Tibial artery (tissue), 4 donors: Measurements from ENCODE around the gene PAM.

Experiments
- DNase-seq, 2 donors: peaks; one replicate each; pipeline ENCODE4 v3.0.0-alpha.2; 2019
- H3K27ac ChIP-seq, 2 donors: fragments of 200-600 bp; sonication (generic) in 1 of 2; 1 replicate in 1 of 2; 2 replicates in 1 of 2; pipeline ENCODE4 v1.5.1; 2018 to 2019; ENCODE audit warnings: mild to moderate bottlenecking in 1 of 2
- H3K27me3 ChIP-seq, 2 donors: fragments of 200-600 bp; sonication (generic) in 1 of 2; one replicate each; pipeline versions ENCODE4 v1.5.1 to v1.6.0; 2016 to 2019
- H3K36me3 ChIP-seq, 3 donors: fragments of 200-600 bp; sonication (generic) in 2 of 3; one replicate each; pipeline ENCODE4 v1.5.1; 2016 to 2019; ENCODE audit warnings: mild to moderate bottlenecking in 2 of 3
- H3K4me1 ChIP-seq, 4 donors: fragments of 200-600 bp; sonication (generic) in 2 of 4; 1 replicate in 3 of 4; 2 replicates in 1 of 4; pipeline ENCODE4 v1.5.1; 2016 to 2019
- H3K4me3 ChIP-seq, 2 donors: fragments of 200-600 bp; sonication (generic) in 1 of 2; 1 replicate in 1 of 2; 2 replicates in 1 of 2; pipeline ENCODE4 v1.5.1; 2018 to 2019; ENCODE audit warnings: mild to moderate bottlenecking in 2 of 2
- H3K9me3 ChIP-seq, 3 donors: fragments of 200-600 bp; sonication (generic) in 1 of 3; one replicate each; pipeline ENCODE4 v1.5.1; 2016 to 2019
- CTCF ChIP-seq, 2 experiments: fragments of 200-600 bp in 1 of 2; fragments of 450-650 bp in 1 of 2; IDR thresholded peaks; one replicate each; pipeline ENCODE4 v1.5.1; 2017 to 2019; ENCODE audit warnings: antibody characterized with exemption in 2 of 2, mild to moderate bottlenecking in 1 of 2, moderate library complexity in 1 of 2
- intact Hi-C: fragments of 100-400 bp; cut with DNase I; formaldehyde crosslinking; loops from one replicate; pipeline ENCODE4 v1.15.0; 2023; ENCODE audit warnings: low total_unique reads

The PAM gene

DNA sequence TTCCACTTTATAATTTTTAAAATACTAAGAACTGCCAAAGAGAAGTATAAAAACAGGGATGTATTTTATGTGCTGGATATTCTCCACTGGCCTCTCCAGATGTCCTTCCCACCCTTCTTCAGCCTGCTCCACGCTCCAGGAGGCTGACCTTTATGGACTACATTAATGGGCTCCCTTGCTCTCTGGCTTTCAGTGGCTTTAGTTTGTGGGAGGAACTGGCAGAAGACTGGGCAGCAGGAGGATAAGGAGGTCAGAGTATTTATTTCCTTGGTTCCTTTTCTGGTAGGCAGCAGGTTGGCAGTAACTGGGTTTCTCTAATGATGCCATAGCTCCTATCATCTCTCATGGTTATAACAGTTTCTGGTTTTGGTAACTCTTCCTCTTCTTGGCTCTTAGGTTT, 133.9 kb downstream of the PAM start:
- H3K36me3 ChIP-seq: no peaks in the 10 kb centered on the region
- no peak for DNase-seq
- H3K27me3 ChIP-seq: no peaks in the 10 kb centered on the region
- H3K9me3 ChIP-seq: no peaks in the 10 kb centered on the region
- no peak for TF ChIP-seq CTCF (IDR thresholded peaks at IDR 0.05)
- no peak overlapping the region for H3K4me3 ChIP-seq
- intact Hi-C loops: no loop called here
- peaks cover 0 to 77% (median 12%) of the 10 kb centered on the region in 4 donors for H3K4me1 ChIP-seq
- no peak overlapping the region for H3K27ac ChIP-seq

- intact Hi-C loops: no loop called here
- no peak for TF ChIP-seq CTCF (IDR thresholded peaks at IDR 0.05)
- no peaks in the 10 kb centered on the region for H3K27me3 ChIP-seq
- H3K27ac ChIP-seq: no peak overlapping the region
- DNase-seq: no peak
- H3K4me3 ChIP-seq: no peak overlapping the region
- no peaks in the 10 kb centered on the region for H3K36me3 ChIP-seq
- no peaks in the 10 kb centered on the region for H3K9me3 ChIP-seq
- peaks cover 0 to 66% (median 7%) of the 10 kb centered on the region in 4 donors for H3K4me1 ChIP-seq
Observed at GRCh38 chr5:102890133-102890532, 135.0 kb downstream of the PAM start.

DNA sequence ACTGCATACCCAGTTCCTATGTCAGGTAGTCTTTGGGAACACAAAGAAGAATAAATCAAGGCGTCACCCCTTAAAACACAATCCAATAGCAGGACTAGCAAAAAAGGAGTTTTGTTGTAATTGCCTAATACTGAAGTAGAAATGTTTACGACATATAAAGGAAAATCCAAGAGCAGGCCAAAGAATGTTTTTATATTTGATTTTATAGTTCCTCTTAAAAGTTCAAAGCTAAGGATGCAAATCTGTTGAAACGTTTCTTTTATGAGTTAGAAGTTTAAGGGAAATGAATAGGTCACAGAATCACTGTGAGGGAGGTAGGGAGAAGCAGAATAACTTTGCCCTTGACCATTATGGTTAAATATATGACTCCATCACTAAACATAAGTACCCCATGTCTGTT, 136.1 kb downstream of the PAM start:
- H3K27ac ChIP-seq: no peak overlapping the region
- no peak for DNase-seq
- intact Hi-C loops: no loop called here
- no peak overlapping the region for H3K4me3 ChIP-seq
- H3K36me3 ChIP-seq: no peaks in the 10 kb centered on the region
- TF ChIP-seq CTCF (IDR thresholded peaks at IDR 0.05): no peak
- H3K4me1 ChIP-seq: peaks cover 0 to 56% (median 7%) of the 10 kb centered on the region in 4 donors
- H3K9me3 ChIP-seq: no peaks in the 10 kb centered on the region
- no peaks in the 10 kb centered on the region for H3K27me3 ChIP-seq

GRCh38 chr5:102893942-102894341, 138.8 kb downstream of the PAM start:
- Histone ChIP-seq H3K4me3 (no peak overlapping the region), H3K4me1 (peaks cover 0 to 48% (median 7%) of the 10 kb centered on the region in 4 donors), H3K27ac (no peak overlapping the region), H3K27me3 (no peaks in the 10 kb centered on the region), H3K36me3 (no peaks in the 10 kb centered on the region), H3K9me3 (no peaks in the 10 kb centered on the region)
- no peak for DNase-seq
- TF ChIP-seq CTCF (IDR thresholded peaks at IDR 0.05): no peak
- intact Hi-C loops: no loop called here

DNA sequence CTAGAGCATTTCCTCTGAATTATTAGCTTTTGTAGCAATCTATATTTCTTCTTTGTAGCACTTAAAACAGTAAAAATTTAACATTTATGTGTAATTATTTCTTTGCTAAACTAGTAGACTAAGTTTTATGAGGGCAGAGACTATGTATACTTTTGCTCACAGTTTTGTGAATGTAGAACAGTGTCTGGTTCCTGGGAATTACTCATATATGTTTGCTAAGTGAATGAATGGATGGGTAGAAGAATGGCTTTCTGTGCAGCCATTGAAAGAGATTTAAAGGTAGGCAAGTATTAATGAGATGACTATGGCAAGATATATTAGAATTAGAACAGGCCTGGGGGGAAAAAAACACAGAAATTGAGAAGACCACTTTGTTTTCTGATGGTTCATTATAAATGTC, 140.1 kb downstream of the PAM start:
- TF ChIP-seq CTCF (IDR thresholded peaks at IDR 0.05): no peak
- Histone ChIP-seq H3K4me3 (no peak overlapping the region), H3K4me1 (peaks cover 0 to 36% (median 2%) of the 10 kb centered on the region in 4 donors), H3K27me3 (no peaks in the 10 kb centered on the region), H3K27ac (no peak overlapping the region), H3K36me3 (no peaks in the 10 kb centered on the region), H3K9me3 (no peaks in the 10 kb centered on the region)
- no peak for DNase-seq
- intact Hi-C loops: no loop called here

GRCh38 chr5:102895976-102896375, 140.9 kb downstream of the PAM start:
- Histone ChIP-seq H3K9me3 (no peaks in the 10 kb centered on the region), H3K27me3 (no peaks in the 10 kb centered on the region), H3K36me3 (no peaks in the 10 kb centered on the region), H3K4me1 (peaks cover 0 to 28% (median 2%) of the 10 kb centered on the region in 4 donors), H3K27ac (no peak overlapping the region), H3K4me3 (no peak overlapping the region)
- intact Hi-C loops: no loop called here
- no peak for DNase-seq
- TF ChIP-seq CTCF (IDR thresholded peaks at IDR 0.05): no peak
